ENCODE results near the gene SLC17A7.

DNA sequence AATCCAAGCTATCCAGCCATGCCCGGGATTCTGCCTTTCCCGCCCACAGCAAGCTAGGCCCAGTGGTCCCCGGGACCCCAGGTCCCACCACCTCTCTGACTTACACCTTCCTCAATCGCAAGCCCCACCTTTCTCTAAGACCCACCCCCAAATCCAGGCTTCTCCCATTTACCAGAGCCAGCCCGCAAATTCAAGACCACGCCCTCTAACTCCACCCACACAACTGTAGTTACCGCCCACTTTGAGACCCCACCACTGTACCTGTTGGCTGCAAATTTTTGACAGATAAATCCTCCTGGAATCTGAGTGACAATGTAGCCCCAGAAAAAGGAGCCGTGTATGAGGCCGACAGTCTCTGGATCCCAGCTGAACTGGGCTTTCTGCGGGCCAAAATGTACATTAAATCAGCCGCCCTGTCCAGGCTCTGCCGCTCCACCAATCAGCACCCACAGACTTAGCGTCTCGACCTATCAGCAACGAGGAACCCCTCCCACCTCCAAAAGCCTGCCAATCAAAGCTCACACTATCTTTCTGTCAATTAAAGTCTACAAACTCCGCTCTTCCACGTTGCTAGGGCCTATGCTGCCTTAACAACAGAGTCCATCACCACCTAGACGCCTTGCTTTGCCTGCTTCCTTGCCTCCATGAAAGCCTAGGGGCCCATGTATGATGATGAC, 6.3 kb downstream of the SLC17A7 start:
- TF ChIP-seq POLR2AphosphoS5 (IDR thresholded peaks at IDR 0.05; ENCODE audit: borderline replicate concordance, low read depth, low read length), result no peak
- no peak for TF ChIP-seq EZH2 (IDR thresholded peaks at IDR 0.05)

Data from SK-N-MC (cell line).